ENCODE results near the gene MAP2K5.

MAP2K5 gene

DNA sequence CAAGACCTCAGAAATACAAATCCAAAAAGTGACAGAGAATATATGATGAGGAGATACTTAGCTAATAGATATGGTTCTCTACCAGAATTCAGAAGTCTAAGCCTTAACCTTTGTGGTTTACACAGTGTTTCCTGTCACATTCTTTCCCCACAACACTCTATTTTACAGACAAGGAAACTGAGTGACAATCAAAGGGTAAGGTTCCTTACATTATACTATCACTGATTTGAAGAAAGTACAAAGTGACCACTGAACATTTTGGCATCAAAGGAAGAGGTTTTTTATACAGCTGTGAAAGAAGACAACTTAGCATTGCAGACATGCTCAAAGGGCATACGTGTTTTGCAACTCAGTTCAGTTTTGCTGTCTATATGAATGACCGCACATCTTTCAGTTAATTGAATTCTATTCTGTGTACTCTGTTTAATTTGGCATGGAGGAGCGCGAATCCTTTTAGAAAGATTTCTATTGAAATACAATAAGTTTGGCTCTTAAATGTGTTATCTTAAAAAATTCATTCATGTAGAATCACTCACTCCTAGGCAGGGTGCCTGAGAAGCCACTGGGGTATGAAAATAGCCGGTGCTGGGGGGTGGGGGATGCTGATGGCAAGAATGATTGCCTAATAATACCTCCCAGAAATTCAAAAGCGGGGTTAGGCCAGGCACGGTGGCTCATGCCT is 216.3 kb downstream of the MAP2K5 start:
- no peak for DNase-seq (ENCODE audit: low spot score)
- in situ Hi-C loops (cut with MboI; ENCODE audit: low pct_unique_long_range_greater_than_20kb, low sequenced_read_pairs, unreplicated experiment), result no loop called here
- TF ChIP-seq, protein P1, sequence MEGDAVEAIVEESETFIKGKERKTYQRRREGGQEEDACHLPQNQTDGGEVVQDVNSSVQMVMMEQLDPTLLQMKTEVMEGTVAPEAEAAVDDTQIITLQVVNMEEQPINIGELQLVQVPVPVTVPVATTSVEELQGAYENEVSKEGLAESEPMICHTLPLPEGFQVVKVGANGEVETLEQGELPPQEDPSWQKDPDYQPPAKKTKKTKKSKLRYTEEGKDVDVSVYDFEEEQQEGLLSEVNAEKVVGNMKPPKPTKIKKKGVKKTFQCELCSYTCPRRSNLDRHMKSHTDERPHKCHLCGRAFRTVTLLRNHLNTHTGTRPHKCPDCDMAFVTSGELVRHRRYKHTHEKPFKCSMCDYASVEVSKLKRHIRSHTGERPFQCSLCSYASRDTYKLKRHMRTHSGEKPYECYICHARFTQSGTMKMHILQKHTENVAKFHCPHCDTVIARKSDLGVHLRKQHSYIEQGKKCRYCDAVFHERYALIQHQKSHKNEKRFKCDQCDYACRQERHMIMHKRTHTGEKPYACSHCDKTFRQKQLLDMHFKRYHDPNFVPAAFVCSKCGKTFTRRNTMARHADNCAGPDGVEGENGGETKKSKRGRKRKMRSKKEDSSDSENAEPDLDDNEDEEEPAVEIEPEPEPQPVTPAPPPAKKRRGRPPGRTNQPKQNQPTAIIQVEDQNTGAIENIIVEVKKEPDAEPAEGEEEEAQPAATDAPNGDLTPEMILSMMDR (IDR thresholded peaks at IDR 0.05; ENCODE audit: extremely low read depth, insufficient read depth, missing control alignments), result no peak

DNA sequence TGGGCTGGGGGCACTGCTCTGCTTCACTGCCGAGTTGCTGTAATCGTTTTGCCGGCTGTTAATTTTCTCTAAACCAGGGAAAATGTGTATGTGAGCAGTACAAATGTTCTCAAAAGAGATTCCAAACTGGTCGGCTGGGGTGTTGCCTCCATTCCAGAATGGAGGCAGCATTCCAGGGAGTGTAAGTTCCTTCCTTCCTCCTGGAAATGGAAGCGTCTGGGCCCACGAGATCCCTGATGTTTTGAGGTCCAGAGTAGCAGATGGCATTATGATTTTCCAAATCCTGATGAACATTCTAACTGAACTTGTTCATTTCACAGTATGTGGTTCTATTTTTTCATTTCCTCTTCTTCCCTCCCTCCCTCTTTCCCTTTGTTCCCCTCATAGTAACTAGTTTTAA is 218.4 kb downstream of the MAP2K5 start:
- no peak for DNase-seq (ENCODE audit: low spot score)
- in situ Hi-C loops (cut with MboI; ENCODE audit: low pct_unique_long_range_greater_than_20kb, low sequenced_read_pairs, unreplicated experiment), result no loop called here
- TF ChIP-seq, protein P1 (IDR thresholded peaks at IDR 0.05; ENCODE audit: extremely low read depth, insufficient read depth, missing control alignments), result no peak

DNA sequence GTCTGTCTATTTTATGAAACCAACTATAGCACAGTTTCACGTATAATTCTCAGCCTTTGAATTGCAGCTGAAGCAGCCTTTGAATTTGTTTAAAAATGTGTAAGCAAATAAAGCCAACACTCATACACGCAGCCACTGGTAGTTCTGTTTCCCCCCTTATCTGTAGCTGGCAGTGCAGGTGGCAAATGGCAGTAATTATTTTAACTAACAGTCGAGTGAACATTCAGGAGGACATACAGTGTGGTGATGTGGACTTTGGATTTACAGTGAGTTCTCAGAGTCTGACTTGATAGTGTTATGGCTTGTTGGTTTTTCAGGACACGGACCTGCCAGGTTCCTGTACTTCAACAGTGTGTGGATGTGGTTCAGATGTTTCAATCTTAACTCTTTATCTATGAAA is 218.8 kb downstream of the MAP2K5 start:
- in situ Hi-C loops (cut with MboI; ENCODE audit: low pct_unique_long_range_greater_than_20kb, low sequenced_read_pairs, unreplicated experiment), result no loop called here
- DNase-seq (ENCODE audit: low spot score), result no peak
- TF ChIP-seq, protein P1 (IDR thresholded peaks at IDR 0.05; ENCODE audit: extremely low read depth, insufficient read depth, missing control alignments), result no peak

DNA sequence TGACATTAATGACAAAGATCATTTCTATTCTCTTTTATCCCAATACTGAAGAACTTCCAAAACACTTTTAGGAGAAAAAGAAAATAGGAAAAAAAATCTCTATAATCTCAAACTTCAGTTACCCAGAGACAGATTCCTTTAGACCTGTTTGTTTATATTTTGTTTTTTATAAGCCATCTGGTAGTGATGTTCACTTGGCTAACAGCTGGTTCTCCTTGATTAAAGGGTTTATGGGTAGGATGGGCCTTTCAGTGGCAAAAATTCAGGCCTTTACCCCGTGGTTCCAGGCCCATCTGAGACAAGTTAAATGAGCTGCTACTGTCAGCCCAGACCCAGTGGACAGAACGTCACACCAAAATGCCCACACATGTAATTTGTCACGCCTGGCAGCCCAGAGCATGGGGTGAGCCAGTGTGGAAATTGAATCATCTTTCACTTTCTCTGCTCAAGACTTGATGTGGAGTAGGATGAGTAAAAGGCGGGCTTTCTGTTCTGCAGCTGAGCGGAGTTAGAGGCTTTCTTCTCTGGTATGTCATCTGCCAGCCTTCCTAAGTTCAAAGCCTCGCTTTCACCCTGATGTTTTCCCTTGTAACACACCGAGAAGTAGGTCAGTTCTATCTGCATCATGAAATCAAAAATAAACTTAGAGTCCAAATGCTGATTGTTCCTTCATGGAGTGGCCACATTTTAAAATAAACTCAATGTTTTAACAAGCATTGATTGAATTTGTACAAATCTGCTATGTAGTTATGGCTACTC is 220.3 kb downstream of the MAP2K5 start:
- TF ChIP-seq, protein P1 (IDR thresholded peaks at IDR 0.05; ENCODE audit: extremely low read depth, insufficient read depth, missing control alignments), result no peak
- in situ Hi-C loops (cut with MboI; ENCODE audit: low pct_unique_long_range_greater_than_20kb, low sequenced_read_pairs, unreplicated experiment), result no loop called here
- DNase-seq (ENCODE audit: low spot score), result peak; percentile 61

DNA sequence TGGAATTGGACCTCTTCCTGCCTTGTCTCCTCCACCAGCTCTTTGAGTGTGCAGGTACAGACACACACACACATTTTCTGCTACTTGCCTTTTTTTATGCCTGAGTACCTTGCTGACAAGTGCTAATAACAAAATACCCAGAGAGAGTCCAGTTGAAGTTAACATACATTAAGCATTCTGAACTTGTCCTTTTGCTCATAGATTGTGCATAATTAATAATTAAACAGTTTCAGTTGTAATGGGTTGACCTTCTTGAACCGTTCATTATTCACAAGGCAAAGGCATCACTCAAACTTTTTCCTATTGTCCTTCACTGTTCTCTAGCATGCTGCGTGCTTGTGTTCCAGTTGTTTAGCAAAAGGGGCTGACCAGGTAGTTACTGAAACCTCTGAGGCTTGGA is 223.2 kb downstream of the MAP2K5 start:
- DNase-seq (ENCODE audit: low spot score), result no peak
- TF ChIP-seq, protein P1 (IDR thresholded peaks at IDR 0.05; ENCODE audit: extremely low read depth, insufficient read depth, missing control alignments), result no peak
- in situ Hi-C loops (cut with MboI; ENCODE audit: low pct_unique_long_range_greater_than_20kb, low sequenced_read_pairs, unreplicated experiment), result no loop called here

DNA sequence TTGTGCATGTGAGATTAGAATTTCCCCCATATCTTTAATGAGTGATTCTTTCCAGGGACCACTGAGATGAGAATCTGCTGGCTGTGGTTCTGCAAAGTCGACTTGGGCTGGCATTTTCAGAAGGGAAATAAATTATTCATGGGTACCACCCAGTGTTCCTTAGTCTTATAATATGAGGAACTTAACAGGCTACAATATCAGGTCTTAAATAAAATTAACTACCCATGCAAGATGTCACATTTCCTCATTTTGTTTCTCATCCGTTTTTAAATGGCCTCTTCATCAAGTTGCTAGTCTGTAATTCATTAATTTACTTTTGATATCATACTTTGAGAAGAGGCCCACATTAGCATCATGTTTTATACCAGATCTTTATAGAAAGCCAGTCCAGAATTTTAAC is 224.5 kb downstream of the MAP2K5 start:
- TF ChIP-seq, protein P1 (IDR thresholded peaks at IDR 0.05; ENCODE audit: extremely low read depth, insufficient read depth, missing control alignments), result no peak
- no peak for DNase-seq (ENCODE audit: low spot score)
- in situ Hi-C loops (cut with MboI; ENCODE audit: low pct_unique_long_range_greater_than_20kb, low sequenced_read_pairs, unreplicated experiment), result no loop called here

Measured in GM13977 (cell line).